NCI-H128 (cell line): ENCODE data around the gene MUC5AC.
"Not testable (repeated sequence)": the region's sequence is repeated elsewhere in the genome, so short reads cannot be mapped to it uniquely, and the experiment has no call there.

ENCODE experiments used
- DNase-seq: peaks from one replicate; lab custom pipeline; 2025; ENCODE audit not compliant: unreplicated experiment; lab: John Stamatoyannopoulos, UW

The MUC5AC gene

DNA sequence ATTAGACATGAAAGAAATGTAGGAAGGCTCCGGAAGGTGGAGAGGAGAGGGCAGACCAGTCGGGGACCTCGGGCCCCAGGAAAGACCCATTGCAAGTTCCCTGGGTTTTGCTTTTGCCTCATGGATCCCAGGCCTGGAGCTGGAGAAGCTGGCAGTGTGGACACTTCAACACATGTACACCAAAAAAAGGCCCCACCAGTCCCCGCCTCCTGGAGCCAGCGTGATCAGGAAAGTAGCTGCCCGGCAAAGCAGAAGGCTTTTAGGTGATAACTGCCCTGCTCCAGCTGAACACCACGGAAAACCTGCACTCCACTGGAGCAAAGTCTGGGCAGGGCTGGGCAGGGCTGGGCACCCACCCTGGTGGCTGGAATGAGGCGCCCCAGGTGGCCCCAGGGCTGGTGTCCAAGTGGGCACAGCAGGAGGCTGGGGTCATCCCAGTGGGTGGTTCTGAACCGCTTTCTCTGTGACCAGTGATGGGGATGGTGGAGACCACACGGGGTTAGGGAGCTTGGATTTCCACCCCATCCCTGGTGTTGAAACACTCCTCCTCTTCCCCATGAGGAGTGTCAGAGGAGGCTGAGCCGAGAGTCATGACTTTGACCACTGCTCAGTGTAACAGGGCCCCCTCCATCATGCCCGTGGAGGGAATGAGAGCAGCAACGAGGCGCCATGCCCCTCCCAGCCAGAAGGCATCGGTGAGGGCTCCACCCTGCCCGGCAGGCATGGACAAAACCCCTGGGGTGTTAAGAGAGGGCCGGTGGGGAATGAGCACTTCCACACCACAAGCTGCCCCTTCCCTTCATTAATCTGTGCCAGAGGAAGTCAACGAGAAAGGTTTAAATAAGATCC lies 16.9 kb upstream of the MUC5AC start:
- DNase-seq, result no peak

DNA sequence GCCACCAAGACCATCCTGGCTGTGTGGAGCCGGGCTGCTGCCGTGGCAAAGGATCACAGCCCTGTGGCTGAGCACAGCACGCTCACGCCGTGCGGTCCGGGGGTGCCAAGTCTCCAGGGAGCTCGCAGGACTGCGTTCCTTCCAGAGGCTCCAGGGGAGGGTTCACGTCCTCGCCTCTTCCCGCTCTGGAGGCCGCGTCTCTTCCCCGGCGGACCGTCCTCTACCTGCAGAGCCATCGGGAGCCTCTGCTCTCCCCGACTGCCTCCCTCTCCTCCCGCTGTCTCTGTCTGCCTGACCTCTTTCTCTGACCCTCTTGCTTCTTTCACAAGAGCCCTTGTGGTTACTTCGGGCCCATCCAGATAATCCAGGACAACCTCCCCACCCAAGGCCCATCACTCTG lies 11.4 kb upstream of the MUC5AC start:
- DNase-seq, result no peak

DNA sequence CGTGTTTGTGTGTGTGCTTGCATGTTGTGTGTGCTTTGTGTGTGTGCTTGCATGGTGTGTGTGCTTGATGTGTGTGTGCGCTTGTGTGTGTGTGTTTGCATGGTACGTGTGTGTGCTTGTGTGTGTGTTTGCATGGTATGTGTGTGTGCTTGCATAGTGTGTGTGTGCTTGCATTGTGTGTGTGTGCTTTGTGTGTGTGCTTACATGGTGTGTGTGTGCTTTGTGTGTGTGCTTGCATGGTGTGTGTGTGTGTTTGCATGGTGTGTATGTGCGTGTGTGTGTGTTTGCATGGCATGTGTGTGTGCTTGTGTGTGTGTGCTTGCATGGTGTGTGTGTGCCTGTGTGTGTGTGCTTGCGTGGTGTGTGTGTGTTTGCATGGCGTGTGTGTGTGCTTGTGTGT lies 10.0 kb upstream of the MUC5AC start:
- no peak for DNase-seq

DNA sequence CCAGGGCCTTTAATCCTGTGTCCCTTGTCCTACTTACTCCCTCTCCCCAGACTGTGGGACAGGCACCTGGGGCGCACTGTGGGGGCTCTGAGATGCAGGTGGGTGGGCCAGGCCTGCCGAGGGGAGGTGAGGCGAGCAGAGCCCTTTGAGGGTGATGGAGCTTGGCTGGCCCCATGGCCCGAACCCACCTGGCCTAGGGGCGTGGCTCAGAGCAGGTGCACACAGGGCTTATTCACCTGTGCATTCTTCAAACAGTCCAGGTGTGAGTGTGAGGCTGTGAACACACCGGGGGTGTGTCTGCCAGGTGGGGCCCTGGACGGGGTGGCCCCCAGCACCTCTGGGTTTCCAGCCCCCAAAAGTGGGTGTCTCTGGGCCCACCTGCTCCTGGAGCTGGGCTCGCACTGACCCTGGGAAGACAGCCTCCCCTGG lies 9.0 kb upstream of the MUC5AC start:
- DNase-seq, result no peak

DNA sequence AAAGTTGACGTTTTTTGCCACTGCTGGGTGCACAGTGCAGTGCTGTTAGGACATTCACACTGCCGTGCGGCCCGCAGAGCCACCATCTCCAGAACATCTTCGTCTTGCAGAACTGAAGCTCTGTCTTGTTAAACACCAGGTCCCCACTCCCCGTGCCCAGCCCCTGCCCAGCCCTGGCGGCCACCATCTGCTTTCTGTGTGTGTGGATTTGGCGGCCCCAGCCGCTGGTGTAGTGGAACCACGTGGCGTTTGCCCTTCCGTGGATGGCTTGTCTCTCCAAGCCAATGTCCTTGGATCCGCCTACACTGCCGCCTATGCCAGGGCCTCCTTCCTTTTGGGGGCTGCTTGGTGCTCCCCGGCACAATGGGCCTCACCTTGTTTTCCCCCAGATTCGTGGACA lies 8.2 kb upstream of the MUC5AC start:
- no peak for DNase-seq

DNA sequence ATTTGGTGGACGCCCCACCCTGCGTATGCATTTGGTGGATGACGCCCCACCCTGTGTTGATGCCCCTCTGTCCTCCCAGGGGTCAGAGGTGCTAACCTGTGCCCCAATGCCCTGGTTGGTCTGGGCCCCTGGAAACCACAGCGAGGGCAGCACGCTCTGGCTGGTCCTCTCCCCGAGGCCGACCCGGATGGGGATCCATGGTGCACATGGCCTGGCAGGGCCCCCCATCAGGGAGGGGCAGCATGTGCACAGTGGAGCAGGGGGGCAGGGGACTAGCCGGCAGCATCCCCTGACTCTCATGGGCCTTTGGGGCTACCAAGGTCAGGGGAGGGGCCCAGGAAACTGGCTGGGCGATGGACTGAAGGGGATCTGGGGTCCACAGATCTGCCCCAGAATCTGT lies 7.6 kb upstream of the MUC5AC start:
- DNase-seq, result no peak

DNA sequence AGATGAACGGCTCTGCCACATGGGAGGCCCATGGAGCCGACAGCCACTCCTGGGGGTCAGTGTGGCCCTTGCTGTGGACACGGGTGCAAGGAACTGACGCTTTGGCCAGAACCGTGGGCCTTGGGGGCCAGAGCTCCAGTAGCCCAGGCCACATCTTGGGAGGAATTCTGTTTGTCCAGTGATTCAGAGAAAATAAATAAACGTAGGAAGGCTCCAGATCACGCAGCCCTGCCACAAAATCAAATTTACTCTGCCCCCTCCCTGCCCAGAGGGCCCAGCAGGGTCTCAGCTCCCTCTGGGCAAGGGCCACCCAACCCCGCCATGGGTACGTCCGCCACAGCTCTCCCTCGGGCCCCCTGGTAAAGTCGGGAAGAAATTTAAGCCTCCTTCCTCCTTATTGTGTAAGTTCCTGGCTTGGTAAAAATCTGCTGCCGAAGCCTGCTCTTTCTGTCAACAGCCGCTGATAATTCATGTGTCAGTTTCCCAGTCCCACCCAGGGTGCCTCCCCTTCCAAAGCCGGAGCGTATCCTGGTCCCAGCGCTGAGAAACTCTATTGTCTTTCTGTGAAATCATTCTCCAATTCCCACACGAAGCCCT lies 6.9 kb upstream of the MUC5AC start:
- DNase-seq, result no peak

DNA sequence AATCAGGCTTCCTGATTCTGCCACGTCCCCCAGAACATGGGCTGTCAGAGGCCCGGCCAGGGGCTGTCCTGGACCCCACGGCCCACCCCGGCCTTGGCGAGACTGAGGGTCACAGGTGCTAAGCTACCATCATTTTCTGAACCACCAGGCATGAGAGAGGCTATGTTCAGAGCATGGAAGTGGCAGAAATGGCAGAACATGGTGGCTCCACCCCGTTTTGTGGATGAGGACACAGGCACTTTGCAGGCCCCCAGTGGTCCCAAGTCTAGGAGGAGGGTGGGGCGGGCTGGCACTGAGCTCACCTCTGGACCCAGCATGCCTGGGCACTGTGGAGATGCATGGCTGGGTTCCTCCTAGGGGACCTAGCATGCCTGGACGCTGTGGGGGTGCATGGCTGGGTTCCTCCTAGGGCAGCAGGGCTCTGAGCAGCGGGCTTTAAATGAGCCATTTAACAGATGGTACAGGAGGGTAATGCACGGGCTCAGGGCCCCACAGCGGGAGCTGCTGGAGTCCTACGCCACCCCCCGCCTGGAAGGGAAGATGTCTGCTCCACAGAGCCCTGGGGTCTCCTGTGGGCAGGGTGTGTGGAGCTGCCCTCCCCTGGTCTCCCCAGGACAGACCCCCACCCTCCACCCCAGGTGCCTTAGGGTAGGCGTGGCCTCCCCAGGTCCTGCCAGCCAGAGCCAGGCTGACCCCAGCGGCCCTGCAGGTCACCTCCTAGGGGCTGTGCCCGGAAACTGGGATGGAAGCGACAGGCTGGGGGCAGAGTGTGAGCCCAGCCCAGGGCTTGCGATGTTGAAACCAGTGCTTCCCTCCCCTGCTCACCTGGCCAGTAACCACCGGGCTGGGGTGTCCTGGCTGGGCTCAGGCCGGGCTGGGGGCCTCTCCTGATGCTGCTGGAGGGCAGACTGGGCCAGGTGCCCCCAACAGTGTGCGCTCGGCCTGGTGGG lies 6.1 kb upstream of the MUC5AC start:
- DNase-seq, result no peak

DNA sequence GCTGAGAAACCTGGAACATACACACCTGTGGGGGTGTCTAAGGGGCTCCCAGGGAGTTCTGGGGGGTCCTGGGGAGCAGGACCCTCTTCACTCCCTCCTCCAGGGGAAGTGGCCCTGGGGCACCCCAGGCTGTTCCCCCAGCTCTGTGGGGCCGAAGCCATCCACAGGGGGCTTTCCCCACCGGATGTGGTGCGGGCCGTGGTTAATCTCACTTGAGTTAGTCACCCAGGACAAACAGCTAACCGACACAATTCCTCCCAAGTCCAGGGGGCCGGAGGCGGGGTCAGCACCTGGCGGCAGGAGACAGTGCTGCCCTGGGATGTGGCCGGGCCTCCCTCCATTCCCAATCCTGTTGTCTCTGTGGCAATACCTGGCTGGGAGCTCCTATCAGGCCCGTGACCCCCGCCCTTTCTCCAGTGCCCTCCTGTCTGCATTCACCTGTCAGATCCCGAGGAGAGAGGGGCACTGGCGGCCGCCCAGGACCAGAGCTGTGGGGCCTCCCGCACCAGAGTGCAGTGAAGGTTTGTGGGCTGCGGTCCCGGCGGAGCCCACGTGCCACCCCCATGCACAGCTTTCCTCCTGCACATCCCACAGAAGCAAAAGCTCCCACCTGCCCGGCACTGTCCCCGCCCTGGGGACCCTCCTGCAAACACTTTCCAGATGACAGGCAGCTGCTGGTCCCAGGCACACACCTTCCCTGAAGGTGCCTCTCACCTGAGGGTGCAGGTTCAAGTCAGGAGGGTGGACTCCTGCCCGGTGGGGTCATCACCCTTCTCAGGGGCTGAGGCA lies 5.2 kb upstream of the MUC5AC start:
- no peak for DNase-seq

DNA sequence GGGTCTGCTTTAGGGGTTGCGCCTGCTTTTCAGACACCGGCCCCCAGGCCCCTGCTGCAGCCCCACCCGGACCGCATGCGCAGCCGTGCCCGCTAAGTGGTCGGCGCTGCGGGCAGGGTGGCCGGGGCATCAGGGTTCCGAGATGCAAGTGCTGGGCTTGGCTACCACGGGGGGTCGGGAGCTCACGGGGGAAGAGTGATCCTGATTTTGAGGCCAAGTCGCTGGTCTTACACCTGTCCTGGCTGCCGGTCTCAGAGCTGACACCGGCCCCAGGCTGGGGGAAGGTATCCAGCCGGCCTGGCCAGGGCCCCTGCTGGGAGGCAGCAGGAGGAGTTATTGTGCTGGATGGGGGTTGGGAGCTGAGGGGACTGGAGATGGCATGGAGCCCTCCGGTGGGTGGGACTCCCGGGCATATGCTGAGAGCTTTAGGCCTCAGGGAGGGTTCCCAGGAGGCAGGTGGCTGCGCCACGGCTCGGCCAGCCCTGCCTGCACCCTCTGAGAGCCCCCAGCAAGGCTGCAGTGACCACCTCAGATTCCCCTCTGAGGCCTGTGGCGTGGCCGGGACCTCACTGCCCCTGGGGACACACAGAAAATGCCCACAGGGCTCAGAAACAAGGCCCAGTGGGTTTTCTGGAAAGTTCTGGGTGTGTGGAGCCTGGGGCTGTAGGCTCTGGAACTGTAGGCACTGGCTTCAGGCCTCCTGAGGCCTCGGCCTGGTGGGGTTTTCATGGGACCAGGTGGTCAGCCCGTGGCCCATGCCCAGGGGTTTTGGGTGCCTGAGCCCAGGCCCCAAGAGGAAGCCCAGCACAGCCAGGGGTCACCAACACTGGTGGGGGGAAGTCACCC lies 4.4 kb upstream of the MUC5AC start:
- no peak for DNase-seq

DNA sequence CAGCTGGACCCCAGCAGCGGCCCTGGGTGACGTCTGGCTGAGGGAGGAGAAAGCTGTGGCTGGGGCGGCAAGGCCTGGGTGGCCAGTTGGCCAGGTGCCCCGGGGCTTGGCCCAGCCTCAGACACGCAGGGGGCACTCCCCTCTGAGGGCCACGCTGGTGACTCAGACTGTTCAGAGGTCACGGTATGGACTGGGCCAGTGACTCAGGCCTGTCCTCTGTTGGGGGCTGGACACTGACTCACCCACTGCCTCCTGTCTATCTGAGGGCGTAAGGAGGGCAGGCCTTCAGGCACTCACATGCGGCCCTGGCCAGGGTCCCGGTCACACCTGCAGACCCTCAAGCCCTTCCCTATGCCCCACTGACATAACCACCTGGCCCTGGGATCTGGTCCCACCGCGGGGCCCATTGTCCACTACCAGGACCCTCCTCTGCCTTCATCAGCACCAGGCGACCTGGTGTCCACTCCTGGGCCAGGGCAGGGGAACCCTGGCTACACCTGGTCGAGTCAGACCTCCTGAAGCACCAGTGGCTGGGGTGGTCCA lies 3.7 kb upstream of the MUC5AC start:
- DNase-seq, result no peak

DNA sequence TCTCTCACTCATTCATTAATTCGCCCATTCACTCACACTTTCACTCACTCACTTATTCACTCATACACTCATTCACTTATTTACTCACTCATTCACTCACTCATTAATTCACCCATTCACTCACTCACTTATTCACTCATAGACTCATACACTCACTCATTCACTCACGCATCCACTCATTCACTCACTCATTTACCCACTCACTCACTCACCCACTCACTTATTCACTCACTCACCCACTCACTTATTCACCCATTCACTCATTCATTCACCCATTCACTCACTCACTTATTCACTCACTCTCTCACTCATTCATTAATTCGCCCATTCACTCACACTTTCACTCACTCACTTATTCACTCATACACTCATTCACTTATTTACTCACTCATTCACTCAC lies 3.1 kb upstream of the MUC5AC start:
- DNase-seq, result not testable (repeated sequence)

DNA sequence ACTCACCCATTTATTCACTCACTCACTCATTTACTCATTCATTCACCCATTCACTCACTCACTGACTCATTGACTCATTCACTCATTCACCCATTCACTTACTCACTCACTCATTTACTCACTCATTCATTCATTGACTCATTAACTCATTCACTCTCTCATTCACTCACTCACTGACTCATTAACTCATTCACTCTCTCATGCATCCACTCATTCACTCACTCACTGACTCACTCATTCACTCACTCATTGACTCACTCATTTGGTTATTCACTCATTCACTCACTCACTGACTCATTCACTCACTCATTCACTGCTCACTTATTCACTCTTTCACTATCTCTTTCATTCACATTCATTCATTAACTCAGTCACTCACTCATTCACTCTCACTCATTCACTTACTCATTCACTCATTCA lies 2.5 kb upstream of the MUC5AC start:
- no peak for DNase-seq

DNA sequence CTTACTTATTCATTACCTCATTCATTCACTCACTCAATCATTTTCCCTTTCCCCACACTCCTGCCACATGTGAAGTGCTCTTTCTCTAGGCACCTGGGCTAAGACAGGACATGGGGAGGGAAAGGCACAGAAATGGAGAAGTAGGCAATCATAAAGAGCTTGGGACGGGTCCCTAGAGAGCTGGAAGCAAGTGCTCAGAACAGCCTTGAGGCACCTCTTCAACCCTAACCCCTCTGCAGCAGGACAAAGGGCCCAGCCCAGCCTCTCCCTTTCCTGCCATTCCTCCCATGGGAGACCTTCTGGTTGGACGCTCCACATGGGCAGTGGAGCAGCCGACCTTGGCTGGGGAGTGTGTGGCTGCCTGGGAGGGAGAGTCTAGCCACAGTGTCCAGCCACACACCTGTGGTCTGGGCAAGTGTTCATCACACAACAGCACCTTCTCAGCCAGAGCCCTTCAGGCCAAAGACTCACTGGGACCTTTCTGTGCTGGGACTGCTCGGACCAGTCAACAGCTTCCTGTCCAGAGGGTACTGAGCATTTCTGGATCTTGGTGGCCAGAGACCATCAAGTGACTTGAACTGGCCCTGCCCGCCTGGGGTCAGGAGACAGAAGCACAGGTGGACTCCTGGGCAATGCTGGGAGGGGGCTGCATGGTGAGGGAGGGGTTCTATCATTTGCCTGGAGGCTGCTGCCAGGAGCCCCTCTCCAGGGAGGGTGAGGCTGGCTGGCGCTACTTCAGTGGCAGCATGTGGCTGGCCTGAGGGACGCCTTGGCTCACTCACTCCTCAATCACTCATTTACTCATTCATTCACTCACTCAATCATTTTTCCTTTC lies 1.0 kb upstream of the MUC5AC start:
- no peak for DNase-seq

DNA sequence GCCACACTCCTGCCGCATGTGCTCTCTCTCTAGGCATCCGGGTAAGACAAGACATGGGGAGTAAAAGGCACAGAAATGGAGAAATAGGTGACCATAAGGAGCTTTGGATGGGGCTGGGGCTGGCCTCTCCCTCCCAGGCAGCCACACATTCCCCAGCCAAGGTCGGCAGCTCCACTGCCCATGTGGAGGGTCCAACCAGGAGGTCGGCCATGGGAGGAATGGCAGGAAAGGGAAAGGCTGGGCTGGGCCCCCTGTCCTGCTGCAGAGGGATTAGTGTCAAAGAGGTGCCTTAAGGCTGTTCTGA lies 460 bp upstream of the MUC5AC start:
- DNase-seq, result no peak

DNA sequence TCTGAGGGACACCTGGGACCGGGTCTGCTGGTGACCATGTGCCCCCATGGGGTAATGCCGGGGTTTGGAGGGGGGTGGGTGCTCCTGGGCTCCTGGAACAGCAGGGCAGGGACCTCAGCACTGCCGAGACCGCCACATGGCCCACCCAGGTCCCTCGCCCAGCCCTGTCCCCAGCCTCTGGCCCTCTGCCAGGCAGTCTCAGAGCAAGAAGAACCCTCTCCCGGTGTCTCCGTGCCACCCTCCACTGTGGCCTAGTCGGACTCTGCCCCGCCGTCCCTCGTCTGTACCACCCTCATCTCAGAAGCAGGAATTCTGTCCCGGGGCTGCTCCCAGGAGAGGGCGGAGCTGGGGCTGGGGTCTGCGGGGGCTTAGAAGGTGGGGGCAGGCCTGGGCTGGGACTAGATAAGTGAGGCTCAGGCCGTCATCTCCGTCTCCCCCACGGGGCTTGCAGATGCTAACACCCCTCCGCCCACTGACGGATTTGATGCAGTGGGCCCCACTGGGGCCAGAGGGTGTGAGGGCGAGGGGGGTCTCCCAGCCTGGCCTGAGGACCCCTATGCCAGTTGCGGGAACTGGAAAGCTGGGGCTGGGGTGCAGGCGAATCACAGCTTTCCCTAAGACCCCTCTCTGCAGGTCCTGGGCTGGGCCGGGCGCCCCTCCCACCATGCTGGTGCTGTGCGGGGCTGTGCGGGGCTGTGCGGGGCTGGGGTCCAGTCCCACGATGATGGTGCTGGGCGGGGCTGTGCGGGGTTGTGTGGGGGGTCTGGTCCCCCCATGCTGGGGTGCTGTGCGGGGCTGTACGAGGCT lies 1.1 kb downstream of the MUC5AC start:
- DNase-seq, result no peak

DNA sequence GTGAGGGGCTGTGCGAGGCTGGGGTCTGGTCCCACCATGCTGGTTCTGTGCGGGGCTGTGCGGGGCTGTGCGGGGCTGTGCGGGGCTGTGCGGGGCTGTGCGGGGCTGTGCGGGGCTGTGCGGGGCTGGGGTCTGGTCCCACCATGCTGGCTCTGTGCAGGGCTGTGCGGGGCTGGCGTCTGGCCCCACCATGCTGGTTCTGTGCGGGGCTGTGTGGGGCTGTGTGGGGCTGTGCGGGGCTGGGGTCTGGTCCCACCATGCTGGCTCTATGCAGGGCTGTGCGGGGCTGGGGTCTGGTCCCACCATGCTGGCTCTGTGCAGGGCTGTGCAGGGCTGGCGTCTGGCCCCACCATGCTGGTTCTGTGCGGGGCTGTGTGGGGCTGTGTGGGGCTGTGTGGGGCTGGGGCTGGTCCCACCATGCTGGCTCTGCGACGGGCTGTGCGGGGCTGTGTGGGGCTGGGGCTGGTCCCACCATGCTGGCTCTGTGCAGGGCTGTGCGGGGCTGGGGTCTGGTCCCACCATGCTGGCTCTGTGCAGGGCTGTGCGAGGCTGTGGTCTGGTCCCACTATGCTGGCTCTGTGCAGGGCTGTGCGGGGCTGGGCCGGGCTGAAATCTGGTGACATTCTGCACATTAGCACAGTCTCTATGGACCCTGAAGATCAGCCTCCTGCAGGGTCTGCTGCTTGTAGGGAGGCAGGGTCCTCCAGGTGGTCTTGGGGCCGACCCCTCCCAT lies 1.9 kb downstream of the MUC5AC start:
- DNase-seq, result not testable (repeated sequence)
